ENCODE measurements around the gene DSCAM.
"Not testable (repeated sequence)": the region's sequence is repeated elsewhere in the genome, so short reads cannot be mapped to it uniquely, and the experiment has no call there.

Gene DSCAM

DNA sequence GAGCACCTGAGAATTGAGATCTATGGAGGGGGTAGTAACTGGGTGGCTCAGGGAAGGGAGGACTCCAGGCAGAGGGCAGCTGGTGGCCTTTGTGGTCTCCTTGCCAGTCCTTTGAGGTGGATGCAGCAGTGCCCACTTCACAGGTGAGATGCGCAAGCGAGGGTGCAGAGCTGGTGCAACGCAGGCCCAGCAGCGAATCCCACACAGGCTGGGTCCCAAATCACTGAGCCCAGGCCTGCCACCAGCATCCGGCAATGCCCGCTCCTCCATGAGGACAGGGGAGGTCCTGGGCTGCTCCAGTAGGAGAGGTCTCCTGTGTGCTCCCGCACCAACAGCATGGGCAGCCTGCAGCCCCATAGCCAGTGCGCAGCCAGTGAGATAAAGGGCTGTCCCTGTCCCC lies 661.8 kb downstream of the DSCAM start:
- DNase-seq (ENCODE audit: low read depth), result no peak
- no peak overlapping the region for H3K4me3 ChIP-seq (ENCODE audit: low read depth, low read length)
- TF ChIP-seq, protein P1, sequence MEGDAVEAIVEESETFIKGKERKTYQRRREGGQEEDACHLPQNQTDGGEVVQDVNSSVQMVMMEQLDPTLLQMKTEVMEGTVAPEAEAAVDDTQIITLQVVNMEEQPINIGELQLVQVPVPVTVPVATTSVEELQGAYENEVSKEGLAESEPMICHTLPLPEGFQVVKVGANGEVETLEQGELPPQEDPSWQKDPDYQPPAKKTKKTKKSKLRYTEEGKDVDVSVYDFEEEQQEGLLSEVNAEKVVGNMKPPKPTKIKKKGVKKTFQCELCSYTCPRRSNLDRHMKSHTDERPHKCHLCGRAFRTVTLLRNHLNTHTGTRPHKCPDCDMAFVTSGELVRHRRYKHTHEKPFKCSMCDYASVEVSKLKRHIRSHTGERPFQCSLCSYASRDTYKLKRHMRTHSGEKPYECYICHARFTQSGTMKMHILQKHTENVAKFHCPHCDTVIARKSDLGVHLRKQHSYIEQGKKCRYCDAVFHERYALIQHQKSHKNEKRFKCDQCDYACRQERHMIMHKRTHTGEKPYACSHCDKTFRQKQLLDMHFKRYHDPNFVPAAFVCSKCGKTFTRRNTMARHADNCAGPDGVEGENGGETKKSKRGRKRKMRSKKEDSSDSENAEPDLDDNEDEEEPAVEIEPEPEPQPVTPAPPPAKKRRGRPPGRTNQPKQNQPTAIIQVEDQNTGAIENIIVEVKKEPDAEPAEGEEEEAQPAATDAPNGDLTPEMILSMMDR (conservative IDR thresholded peaks at IDR 0.05; ENCODE audit: low read depth, low read length), result no peak

DNA sequence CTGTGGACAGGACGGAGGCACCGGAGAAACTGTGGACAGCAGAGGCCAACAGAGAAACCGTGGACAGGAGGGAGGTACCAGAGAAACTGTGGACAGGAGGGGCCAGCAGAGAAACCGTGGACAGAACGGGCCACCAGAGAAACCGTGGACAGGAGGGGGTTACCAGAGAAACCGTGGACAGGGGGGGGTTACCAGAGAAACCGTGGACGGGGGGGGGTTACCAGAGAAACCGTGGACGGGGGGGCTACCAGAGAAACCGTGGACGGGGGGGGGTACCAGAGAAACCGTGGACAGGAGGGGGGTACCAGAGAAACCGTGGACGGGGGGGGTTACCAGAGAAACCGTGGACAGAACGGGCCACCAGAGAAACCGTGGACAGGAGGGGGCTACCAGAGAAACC lies 664.5 kb downstream of the DSCAM start:
- not testable (repeated sequence) for DNase-seq (ENCODE audit: low read depth)

DNA sequence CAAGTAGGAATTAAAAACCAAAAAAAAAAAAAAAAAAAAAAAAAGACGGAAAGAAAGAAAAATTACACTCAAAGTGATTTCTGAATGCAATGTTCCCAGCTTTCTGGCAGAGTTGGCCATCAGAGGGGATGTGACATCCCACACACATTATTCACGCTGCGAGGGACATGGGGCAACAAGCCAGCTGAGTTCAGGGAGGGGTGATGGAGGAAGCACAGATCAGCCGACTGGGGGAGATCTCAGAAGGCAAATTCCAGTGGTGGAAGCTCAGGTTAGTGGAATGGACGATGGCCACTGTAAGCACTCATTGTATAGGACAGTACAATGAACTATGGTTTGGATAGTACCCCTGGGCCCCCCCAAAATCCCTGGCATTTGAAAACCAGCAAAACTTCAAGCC lies 667.8 kb downstream of the DSCAM start:
- TF ChIP-seq, protein P1 (conservative IDR thresholded peaks at IDR 0.05; ENCODE audit: low read depth, low read length), result no peak
- H3K4me3 ChIP-seq (ENCODE audit: low read depth, low read length), result no peak overlapping the region
- no peak for DNase-seq (ENCODE audit: low read depth)

More for the DNA sequence above, 664.5 kb downstream of the DSCAM start:
- H3K4me3 ChIP-seq (ENCODE audit: low read depth, low read length), result not testable (repeated sequence)

DNA sequence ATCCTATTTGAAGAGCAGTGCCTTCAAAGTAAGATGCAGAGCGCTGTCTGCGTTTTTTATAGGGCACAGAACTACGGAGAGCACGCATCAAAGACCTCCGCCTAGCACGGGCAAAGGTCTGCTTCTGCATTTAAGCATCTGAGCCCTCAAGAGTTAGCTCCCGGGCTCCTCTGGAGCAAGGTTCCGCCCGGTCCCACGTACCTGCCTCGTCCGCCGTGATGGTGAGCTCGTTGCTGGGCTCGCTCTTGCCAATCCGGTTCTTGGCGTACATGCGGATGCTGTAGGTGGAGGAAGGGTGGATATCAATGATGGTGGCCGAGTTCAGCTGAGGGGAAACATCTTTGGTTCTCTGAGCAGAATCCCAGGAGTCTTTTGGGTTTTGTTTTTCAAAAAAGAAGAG lies 668.2 kb downstream of the DSCAM start:
- H3K4me3 ChIP-seq (ENCODE audit: low read depth, low read length), result no peak overlapping the region
- TF ChIP-seq, protein P1 (conservative IDR thresholded peaks at IDR 0.05; ENCODE audit: low read depth, low read length), result no peak
- no peak for DNase-seq (ENCODE audit: low read depth)

DNA sequence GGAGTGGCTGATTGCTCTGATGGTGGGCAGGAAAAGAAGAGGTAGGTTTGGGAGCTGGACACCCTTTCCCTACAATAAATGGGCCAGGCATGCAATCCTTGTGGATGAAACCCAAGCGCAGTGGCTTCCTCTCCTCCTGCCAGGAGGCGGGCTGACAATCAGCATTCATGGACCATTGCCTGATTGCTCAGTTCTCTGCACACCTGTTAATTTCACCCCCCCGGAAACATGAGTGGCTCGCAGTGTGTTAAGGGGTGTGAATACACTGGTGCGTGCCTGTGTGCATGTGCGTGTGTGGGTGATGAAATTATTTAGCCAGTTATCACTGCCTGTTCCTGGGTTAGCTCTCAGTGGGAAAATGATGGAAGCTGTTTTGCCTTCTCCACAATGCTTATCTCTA lies 669.0 kb downstream of the DSCAM start:
- TF ChIP-seq, protein P1 (conservative IDR thresholded peaks at IDR 0.05; ENCODE audit: low read depth, low read length), result no peak
- no peak for DNase-seq (ENCODE audit: low read depth)

DNA sequence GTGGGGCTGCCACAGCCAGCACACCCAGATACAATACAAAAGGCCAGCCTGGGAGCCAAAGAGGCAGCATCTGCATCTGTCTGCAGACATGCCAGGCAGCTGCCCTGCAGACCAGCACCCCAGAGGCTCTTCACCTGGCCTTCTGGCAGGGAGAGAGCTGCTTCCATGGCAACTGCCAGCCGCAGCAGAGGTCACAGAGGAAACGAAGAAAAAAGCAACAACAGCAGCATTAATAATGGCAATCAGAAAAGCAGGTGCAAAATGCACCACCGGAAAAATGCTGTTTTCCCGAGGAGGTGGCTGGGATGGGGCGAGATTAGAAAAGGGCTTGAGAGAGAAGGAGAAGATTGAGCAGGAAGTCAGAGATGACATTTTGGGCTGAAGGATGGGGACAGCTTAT lies 670.2 kb downstream of the DSCAM start:
- no peak overlapping the region for H3K4me3 ChIP-seq (ENCODE audit: low read depth, low read length)
- DNase-seq (ENCODE audit: low read depth), result no peak
- TF ChIP-seq, protein P1 (conservative IDR thresholded peaks at IDR 0.05; ENCODE audit: low read depth, low read length), result no peak

More for the DNA sequence above, 669.0 kb downstream of the DSCAM start:
- no peak overlapping the region for H3K4me3 ChIP-seq (ENCODE audit: low read depth, low read length)

DNA sequence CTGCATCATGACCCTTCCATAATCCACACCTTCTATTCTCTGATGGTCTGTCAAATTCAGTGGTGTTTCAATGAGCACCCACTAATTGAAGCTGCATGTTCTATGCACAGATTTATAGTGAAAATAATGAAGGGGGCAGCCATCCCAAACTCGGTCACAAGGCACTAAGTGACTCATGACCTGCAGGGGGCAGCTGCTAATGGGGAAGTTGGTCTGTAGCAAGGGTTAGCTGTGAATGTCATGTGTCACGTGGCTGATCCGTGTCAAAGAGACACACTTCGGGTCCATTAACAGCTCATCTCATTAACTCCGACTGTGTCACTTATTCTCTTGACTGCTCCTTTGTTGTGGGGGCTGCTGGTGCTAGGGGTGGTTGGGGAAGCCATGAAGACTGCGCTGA lies 673.1 kb downstream of the DSCAM start:
- TF ChIP-seq, protein P1 (conservative IDR thresholded peaks at IDR 0.05; ENCODE audit: low read depth, low read length), result no peak
- no peak overlapping the region for H3K4me3 ChIP-seq (ENCODE audit: low read depth, low read length)
- no peak for DNase-seq (ENCODE audit: low read depth)

DNA sequence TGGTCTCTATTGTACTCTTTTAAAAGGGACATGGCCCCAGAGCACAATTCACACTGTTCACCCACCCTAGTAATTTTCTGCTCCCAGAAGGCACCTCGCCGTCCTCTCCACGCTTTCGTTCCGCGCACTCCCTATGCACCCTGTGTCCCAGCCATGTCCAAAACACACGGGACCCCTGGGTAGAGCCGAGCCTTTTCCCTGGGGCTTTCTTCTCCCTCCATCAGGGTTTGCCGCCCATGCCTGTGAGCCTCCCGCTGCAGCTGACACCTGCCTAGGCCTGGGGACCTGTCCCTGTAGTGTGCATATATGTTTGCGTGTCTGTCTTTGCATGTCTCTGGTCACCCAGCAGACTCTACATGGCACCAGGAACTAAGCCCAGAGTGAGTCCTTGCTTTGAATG lies 677.0 kb downstream of the DSCAM start:
- H3K4me3 ChIP-seq (ENCODE audit: low read depth, low read length), result no peak overlapping the region
- DNase-seq (ENCODE audit: low read depth), result no peak
- TF ChIP-seq, protein P1 (conservative IDR thresholded peaks at IDR 0.05; ENCODE audit: low read depth, low read length), result no peak
